ENCODE results near the gene FARS2.

- no peak for TF ChIP-seq POLR2A (IDR thresholded peaks at IDR 0.05; ENCODE audit: low read length)
- no peak for TF ChIP-seq GATA1 (IDR thresholded peaks at IDR 0.05; ENCODE audit: low read depth, low read length)
Observed at GRCh38 chr6:5695260-5696245, 434.2 kb downstream of the FARS2 start.
